GM12875 (cell line): ENCODE data around the gene GALNT7.

Experiments used
- H3K4me3 ChIP-seq: one replicate; pipeline ENCODE4 v1.5.1; 2011; ENCODE audit warnings: low read depth, low read length, control low read depth
- TF ChIP-seq, protein P1 (sequence below): IDR thresholded peaks from 2 replicates; pipeline ENCODE4 v1.5.1; 2011; ENCODE audit warnings: low read depth, mild to moderate bottlenecking, control low read depth, inconsistent platforms, low read length, moderate library complexity, borderline replicate concordance; ENCODE audit not compliant: insufficient read depth

Gene GALNT7

GRCh38 chr4:173205656-173206055 lies 37.0 kb downstream of the GALNT7 start:
- TF ChIP-seq, protein P1, sequence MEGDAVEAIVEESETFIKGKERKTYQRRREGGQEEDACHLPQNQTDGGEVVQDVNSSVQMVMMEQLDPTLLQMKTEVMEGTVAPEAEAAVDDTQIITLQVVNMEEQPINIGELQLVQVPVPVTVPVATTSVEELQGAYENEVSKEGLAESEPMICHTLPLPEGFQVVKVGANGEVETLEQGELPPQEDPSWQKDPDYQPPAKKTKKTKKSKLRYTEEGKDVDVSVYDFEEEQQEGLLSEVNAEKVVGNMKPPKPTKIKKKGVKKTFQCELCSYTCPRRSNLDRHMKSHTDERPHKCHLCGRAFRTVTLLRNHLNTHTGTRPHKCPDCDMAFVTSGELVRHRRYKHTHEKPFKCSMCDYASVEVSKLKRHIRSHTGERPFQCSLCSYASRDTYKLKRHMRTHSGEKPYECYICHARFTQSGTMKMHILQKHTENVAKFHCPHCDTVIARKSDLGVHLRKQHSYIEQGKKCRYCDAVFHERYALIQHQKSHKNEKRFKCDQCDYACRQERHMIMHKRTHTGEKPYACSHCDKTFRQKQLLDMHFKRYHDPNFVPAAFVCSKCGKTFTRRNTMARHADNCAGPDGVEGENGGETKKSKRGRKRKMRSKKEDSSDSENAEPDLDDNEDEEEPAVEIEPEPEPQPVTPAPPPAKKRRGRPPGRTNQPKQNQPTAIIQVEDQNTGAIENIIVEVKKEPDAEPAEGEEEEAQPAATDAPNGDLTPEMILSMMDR = no peak
- H3K4me3 ChIP-seq = no peak overlapping the region

- TF ChIP-seq, protein P1 = no peak
- H3K4me3 ChIP-seq = no peak overlapping the region
Observed at GRCh38 chr4:173208420-173208819, 39.8 kb downstream of the GALNT7 start.

GRCh38 chr4:173211222-173211621 lies 42.6 kb downstream of the GALNT7 start:
- TF ChIP-seq, protein P1 = no peak
- no peak overlapping the region for H3K4me3 ChIP-seq

DNA sequence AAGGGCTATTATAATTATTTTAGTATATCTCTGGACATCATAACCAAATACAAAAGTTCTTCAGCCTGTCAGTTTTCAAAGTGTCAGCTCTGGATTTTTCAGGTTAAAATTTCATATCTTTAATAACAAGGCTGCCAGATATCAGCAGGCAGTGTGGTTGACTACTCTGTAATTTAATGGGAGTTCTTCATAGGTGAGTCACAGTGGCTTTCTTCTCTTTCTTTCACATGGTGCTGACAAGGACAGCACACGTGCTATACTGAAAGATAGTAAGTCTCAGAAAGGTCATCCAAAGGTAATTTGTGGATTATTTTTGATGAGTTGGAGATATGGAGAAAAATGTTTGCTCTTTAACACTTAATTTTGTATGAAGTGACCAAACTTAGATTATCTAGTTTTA lies 43.2 kb downstream of the GALNT7 start:
- TF ChIP-seq, protein P1 = no peak

GRCh38 chr4:173212379-173212778 lies 43.8 kb downstream of the GALNT7 start:
- H3K4me3 ChIP-seq = no peak overlapping the region
- TF ChIP-seq, protein P1 = no peak

More for the DNA sequence above, 43.2 kb downstream of the GALNT7 start:
- H3K4me3 ChIP-seq = no peak overlapping the region

GRCh38 chr4:173213296-173213695 lies 44.7 kb downstream of the GALNT7 start:
- no peak overlapping the region for H3K4me3 ChIP-seq
- TF ChIP-seq, protein P1 = no peak

GRCh38 chr4:173214231-173214630 lies 45.6 kb downstream of the GALNT7 start:
- TF ChIP-seq, protein P1 = no peak

More at GRCh38 chr4:173214231-173214630, 45.6 kb downstream of the GALNT7 start:
- no peak overlapping the region for H3K4me3 ChIP-seq
